ENCODE results near the gene C3orf70.

DNA sequence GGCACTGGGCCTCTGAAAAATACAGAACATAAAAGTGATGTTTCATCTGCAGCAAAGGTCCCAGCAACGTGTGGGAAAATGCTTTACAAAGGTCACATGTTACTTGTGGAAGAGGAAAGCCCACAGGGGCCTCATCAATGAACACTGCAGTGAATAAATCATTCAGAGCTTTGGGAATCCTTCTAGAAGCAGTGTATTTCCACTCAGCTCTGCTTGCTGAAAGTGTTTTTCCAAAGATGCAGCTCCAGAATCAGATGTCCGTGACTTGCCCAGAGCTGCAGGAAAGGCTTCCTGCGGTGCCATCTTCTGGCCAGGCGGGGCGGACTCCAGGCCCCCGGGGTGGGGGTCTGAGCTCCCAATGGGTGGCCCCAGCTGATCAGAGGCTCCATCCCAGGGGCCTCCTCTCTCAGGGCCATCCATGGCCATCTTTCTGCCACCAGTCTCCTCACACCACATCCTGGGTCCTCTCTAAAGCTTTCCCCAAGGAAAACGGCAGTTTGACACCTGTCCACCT is 81.5 kb downstream of the C3orf70 start:
- no peak for TF ChIP-seq POLR2A (IDR thresholded peaks at IDR 0.05)
- no peak for TF ChIP-seq EP300 (IDR thresholded peaks at IDR 0.05)
